Panc1 (cell line): ENCODE measurements around the gene CD300LF.

Experiments
- CTCF ChIP-seq: fragments of 450-650 bp; IDR thresholded peaks from 2 replicates; pipeline ENCODE4 v1.5.1; 2017; ENCODE audit warnings: mild to moderate bottlenecking
- POLR2AphosphoS5 ChIP-seq: IDR thresholded peaks from 2 replicates; pipeline ENCODE4 v1.6.1; 2012; ENCODE audit warnings: mild to moderate bottlenecking, low read depth, low read length, moderate library complexity

GRCh38 chr17:74759941-74760340 lies 47.2 kb upstream of the CD300LF start:
- no peak for TF ChIP-seq POLR2AphosphoS5
- TF ChIP-seq CTCF: no peak
